ENCODE measurements around the gene CYP2S1.
"Not testable (repeated sequence)": the region's sequence is repeated elsewhere in the genome, so short reads cannot be mapped to it uniquely, and the experiment has no call there.

The CYP2S1 gene

DNA sequence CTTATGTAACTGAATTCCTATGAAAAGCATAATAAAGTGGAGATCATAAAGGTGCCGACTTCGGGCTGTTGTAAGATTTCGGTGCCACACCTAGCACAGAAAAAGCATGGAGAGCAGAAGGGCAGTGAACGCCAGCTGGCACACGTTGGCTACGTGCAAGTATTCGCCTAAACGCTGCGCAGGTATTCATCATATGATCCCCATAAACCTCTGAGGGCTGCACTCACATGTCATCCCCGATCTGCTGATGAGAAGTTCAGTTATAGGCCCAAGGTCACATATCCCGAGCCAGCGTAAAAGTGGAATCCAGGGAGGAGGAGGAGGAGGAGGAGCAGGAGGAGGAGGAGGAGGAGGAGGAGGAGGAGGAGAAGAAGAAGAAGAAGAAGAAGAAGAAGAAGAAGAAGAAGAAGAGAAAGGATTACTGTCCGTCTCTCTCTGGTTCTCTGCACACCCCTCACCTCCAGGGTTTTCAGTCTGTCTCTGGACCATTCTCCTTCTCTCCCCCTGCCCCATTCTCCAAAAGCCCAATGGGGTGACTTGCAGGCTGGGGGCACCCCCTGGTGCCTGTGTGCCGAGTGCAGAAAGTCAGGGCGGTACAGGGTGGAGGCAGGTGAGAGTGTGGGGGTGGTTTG, 18.6 kb upstream of the CYP2S1 start:
- H3K27ac ChIP-seq (ENCODE audit: low read depth, low read length, severe bottlenecking), result no peak overlapping the region
- peaks cover 11% of the 10 kb centered on the region for H3K4me1 ChIP-seq (ENCODE audit: control insufficient read depth, insufficient read depth, low read length, poor library complexity, severe bottlenecking)

DNA sequence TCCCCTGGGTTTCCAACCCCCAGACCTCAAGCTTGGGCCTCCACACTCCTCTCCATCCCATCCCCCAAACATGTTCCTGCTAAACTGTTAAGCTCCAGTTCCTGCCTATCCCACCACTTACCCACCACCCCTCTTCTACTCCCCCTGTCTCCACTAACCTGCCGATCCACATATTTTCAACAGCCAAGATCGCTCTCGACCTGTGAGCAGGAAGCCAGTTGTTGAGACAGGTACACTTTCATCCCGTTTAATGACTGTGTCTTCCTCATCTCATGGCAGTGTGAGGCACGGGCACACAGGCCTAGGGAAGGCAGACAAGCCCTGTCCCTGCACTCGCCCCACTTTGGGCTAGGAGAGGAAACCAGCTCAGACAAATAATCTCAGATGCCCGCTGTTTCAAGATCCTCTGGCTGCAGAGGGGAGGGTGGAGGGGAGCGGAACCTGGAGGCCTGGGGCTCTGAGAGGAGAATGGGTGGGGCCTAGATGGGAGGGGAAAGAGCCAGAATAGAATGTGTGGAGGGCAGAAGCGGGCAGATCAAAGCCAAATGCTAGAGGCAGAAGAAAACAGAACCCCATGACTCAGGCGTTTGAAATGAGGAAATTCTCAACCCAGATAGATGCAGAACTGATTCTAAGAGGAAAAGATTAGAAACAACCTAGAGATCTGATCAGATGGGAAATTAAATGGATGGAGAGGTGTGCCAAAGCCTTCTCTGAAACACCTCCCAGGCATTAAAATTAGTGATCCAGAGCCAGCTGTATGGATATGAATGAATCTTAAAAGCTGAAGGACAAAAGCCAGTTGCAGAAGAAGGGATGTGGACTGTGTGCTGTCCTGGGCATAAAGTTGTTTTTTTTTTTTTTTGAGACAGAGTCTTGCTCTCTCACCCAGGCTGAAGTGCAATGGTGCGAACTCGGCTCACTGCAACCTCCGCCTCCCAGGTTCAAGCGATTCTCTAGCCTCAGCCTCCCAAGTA, 16.9 kb upstream of the CYP2S1 start:
- H3K27ac ChIP-seq (ENCODE audit: low read depth, low read length, severe bottlenecking), result peak overlapping the region; percentile 91
- H3K4me1 ChIP-seq (ENCODE audit: control insufficient read depth, insufficient read depth, low read length, poor library complexity, severe bottlenecking), result peaks cover 11% of the 10 kb centered on the region
- no peaks in the 10 kb centered on the region for H3K9me3 ChIP-seq (ENCODE audit: control insufficient read depth, low read length)
- 5 to 18% methylated on average over 9 to 13 of the region's 14 CpGs for WGBS, 2 experiments (ENCODE audit: insufficient coverage in 2 of 2)
- peak overlapping the region; percentile 25 for H3K4me3 ChIP-seq (ENCODE audit: extremely low read depth, insufficient read depth, low read length, poor library complexity, severe bottlenecking)
- H3K36me3 ChIP-seq (ENCODE audit: control insufficient read depth, insufficient read depth, low read length), result no peaks in the 10 kb centered on the region

More for the DNA sequence above, 18.6 kb upstream of the CYP2S1 start:
- no peaks in the 10 kb centered on the region for H3K36me3 ChIP-seq (ENCODE audit: control insufficient read depth, insufficient read depth, low read length)
- no peak overlapping the region for H3K4me3 ChIP-seq (ENCODE audit: extremely low read depth, insufficient read depth, low read length, poor library complexity, severe bottlenecking)
- H3K9me3 ChIP-seq (ENCODE audit: control insufficient read depth, low read length), result no peaks in the 10 kb centered on the region
- 96% methylated on average over 9 to 10 of the region's 15 CpGs for WGBS, 2 experiments (ENCODE audit: insufficient coverage in 2 of 2)

GRCh38 chr19:41180173-41180572, 12.8 kb upstream of the CYP2S1 start:
- no CpG with 5 or more reads among the region's 34 CpGs for WGBS, 2 experiments (ENCODE audit: insufficient coverage in 2 of 2)
- not testable (repeated sequence) for H3K4me1 ChIP-seq (ENCODE audit: control insufficient read depth, insufficient read depth, low read length, poor library complexity, severe bottlenecking)

DNA sequence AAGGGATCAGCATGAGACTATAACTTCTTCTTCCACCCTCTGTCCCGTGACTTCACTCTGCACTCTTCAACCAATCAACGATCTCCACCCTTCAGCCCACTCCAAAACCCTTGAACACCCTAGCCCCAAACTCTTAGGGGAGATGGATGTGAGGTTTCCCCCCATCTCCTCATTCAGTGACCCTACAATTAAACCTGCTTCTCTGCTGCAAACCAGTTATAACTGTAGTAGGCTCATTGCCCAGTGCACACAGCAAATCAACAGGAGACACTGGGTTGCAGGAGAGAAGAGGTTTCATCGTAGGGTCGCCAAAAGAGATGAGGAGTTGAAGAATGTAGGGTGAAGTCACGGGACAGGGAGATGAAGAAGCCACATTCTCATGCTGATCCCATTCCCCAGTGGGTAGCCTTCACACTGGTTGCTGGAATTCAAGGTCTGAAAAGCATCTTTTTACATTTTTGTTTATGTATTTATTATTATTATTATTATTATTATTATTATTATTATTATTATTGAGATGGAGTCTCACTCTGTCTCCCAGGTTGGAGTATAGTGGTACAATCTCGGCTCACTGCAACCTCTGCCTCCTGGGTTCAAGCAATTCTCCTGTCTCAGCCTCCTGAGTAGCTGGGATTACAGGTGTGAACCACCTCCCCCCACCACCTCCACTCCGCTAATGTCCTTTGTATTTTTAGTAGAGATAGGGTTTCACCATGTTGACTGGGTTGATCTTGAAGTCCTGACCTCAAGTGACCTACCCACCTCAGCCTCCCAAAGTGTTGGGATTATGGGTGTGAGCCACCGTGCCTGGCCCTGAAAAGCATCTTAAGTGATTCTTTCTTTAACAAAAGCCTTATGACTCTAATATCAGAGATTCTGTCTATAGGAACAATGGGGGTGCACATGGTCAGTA, 5.8 kb upstream of the CYP2S1 start:
- Histone ChIP-seq H3K4me3 (ENCODE audit: extremely low read depth, insufficient read depth, low read length, poor library complexity, severe bottlenecking) (no peak overlapping the region), H3K9me3 (ENCODE audit: control insufficient read depth, low read length) (no peaks in the 10 kb centered on the region), H3K27ac (ENCODE audit: low read depth, low read length, severe bottlenecking) (no peak overlapping the region), H3K36me3 (ENCODE audit: control insufficient read depth, insufficient read depth, low read length) (no peaks in the 10 kb centered on the region), H3K4me1 (ENCODE audit: control insufficient read depth, insufficient read depth, low read length, poor library complexity, severe bottlenecking) (peaks cover 4% of the 10 kb centered on the region)
- 41 to 54% methylated on average over 3 to 4 of the region's 8 CpGs for WGBS, 2 experiments (ENCODE audit: insufficient coverage in 2 of 2)

More at GRCh38 chr19:41180173-41180572, 12.8 kb upstream of the CYP2S1 start:
- H3K36me3 ChIP-seq (ENCODE audit: control insufficient read depth, insufficient read depth, low read length); H3K9me3 ChIP-seq (ENCODE audit: control insufficient read depth, low read length); H3K27ac ChIP-seq (ENCODE audit: low read depth, low read length, severe bottlenecking); H3K4me3 ChIP-seq (ENCODE audit: extremely low read depth, insufficient read depth, low read length, poor library complexity, severe bottlenecking): not testable (repeated sequence)

- Histone ChIP-seq H3K27ac (ENCODE audit: low read depth, low read length, severe bottlenecking) (no peak overlapping the region), H3K4me3 (ENCODE audit: extremely low read depth, insufficient read depth, low read length, poor library complexity, severe bottlenecking) (no peak overlapping the region), H3K36me3 (ENCODE audit: control insufficient read depth, insufficient read depth, low read length) (no peaks in the 10 kb centered on the region), H3K4me1 (ENCODE audit: control insufficient read depth, insufficient read depth, low read length, poor library complexity, severe bottlenecking) (peaks cover 9% of the 10 kb centered on the region), H3K9me3 (ENCODE audit: control insufficient read depth, low read length) (no peaks in the 10 kb centered on the region)
- 93 to 100% methylated on average over 1 to 3 of the region's 3 CpGs for WGBS, 2 experiments (ENCODE audit: insufficient coverage in 2 of 2)
These were observed 5.1 kb upstream of the CYP2S1 start for GRCh38 chr19:41187884-41188279.

- H3K9me3 ChIP-seq (ENCODE audit: control insufficient read depth, low read length), result no peaks in the 10 kb centered on the region
- no peak overlapping the region for H3K27ac ChIP-seq (ENCODE audit: low read depth, low read length, severe bottlenecking)
- no peaks in the 10 kb centered on the region for H3K36me3 ChIP-seq (ENCODE audit: control insufficient read depth, insufficient read depth, low read length)
- no peak overlapping the region for H3K4me3 ChIP-seq (ENCODE audit: extremely low read depth, insufficient read depth, low read length, poor library complexity, severe bottlenecking)
- peaks cover 19% of the 10 kb centered on the region for H3K4me1 ChIP-seq (ENCODE audit: control insufficient read depth, insufficient read depth, low read length, poor library complexity, severe bottlenecking)
- 63 to 65% methylated on average over 1 to 7 of the region's 8 CpGs for WGBS, 2 experiments (ENCODE audit: insufficient coverage in 2 of 2)
These were observed 3.5 kb upstream of the CYP2S1 start for GRCh38 chr19:41189425-41190065.

- Histone ChIP-seq H3K9me3 (ENCODE audit: control insufficient read depth, low read length) (no peaks in the 10 kb centered on the region), H3K36me3 (ENCODE audit: control insufficient read depth, insufficient read depth, low read length) (peaks cover 2% of the 10 kb centered on the region), H3K27ac (ENCODE audit: low read depth, low read length, severe bottlenecking) (no peak overlapping the region), H3K4me1 (ENCODE audit: control insufficient read depth, insufficient read depth, low read length, poor library complexity, severe bottlenecking) (peaks cover 31% of the 10 kb centered on the region), H3K4me3 (ENCODE audit: extremely low read depth, insufficient read depth, low read length, poor library complexity, severe bottlenecking) (peak overlapping the region; percentile 51)
- 8 to 14% methylated on average over 11 to 12 of the region's 13 CpGs for WGBS, 2 experiments (ENCODE audit: insufficient coverage in 2 of 2)
These were observed 574 bp downstream of the CYP2S1 start for GRCh38 chr19:41193430-41194156.

DNA sequence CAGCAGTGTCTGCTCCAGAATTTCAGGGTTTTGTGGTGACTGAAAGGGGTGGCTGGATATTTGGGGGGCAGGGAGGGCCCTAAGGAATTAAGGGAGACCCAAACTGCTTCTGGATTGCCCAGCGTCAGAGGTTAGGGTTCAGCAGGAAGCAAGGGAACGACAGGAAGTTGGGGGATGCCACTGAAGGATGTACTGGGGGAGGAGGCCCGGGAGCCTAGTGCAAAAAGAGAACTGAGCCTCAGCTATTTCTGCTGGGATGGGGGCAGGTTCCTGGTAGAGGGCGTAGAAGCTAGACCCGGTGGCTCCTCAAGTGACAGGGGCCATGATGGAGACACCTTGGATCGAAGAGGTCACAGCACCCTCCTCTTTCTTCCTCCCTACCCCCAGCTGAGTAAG, 1.1 kb downstream of the CYP2S1 start:
- 46 to 47% methylated on average over 4 to 5 of the region's 6 CpGs for WGBS, 2 experiments (ENCODE audit: insufficient coverage in 2 of 2)
- Histone ChIP-seq H3K4me1 (ENCODE audit: control insufficient read depth, insufficient read depth, low read length, poor library complexity, severe bottlenecking) (peaks cover 31% of the 10 kb centered on the region), H3K36me3 (ENCODE audit: control insufficient read depth, insufficient read depth, low read length) (peaks cover 3% of the 10 kb centered on the region), H3K27ac (ENCODE audit: low read depth, low read length, severe bottlenecking) (no peak overlapping the region), H3K4me3 (ENCODE audit: extremely low read depth, insufficient read depth, low read length, poor library complexity, severe bottlenecking) (peak overlapping the region; percentile 51), H3K9me3 (ENCODE audit: control insufficient read depth, low read length) (no peaks in the 10 kb centered on the region)

GRCh38 chr19:41195675-41196497, 2.9 kb downstream of the CYP2S1 start:
- no peaks in the 10 kb centered on the region for H3K9me3 ChIP-seq (ENCODE audit: control insufficient read depth, low read length)
- H3K36me3 ChIP-seq (ENCODE audit: control insufficient read depth, insufficient read depth, low read length), result peaks cover 11% of the 10 kb centered on the region
- no peak overlapping the region for H3K27ac ChIP-seq (ENCODE audit: low read depth, low read length, severe bottlenecking)
- H3K4me3 ChIP-seq (ENCODE audit: extremely low read depth, insufficient read depth, low read length, poor library complexity, severe bottlenecking), result no peak overlapping the region
- peaks cover 31% of the 10 kb centered on the region for H3K4me1 ChIP-seq (ENCODE audit: control insufficient read depth, insufficient read depth, low read length, poor library complexity, severe bottlenecking)
- 81 to 90% methylated on average over 9 of the region's 10 CpGs for WGBS, 2 experiments (ENCODE audit: insufficient coverage in 2 of 2)

Data from mesodermal cell (in vitro differentiated cells).